ENCODE data around the gene COL6A2. TPM values are rescaled to one million over a fixed set of nuclear protein-coding genes. Genes with fewer than 3 reads are reported as not detected.

The COL6A2 gene
- total and polyA plus RNA-seq, 2 experiments from 2014 or later: 28.4 to 89.2 TPM

GRCh38 chr21:46119144-46119636 lies 21.3 kb downstream of the COL6A2 start:
- H2AFZ ChIP-seq: no peak overlapping the region
- Mint-ChIP-seq H3K4me1 (no peaks in the 10 kb centered on the region), H3K27ac (no peak overlapping the region), H3K4me3 (no peak overlapping the region), H3K36me3 (ENCODE audit: low read depth) (peaks cover 25% of the 10 kb centered on the region), H3K9me3 (0 out of 3 replicates have a peak, but pooled peaks cover 3% of the 10 kb centered on the region), H3K27me3 (ENCODE audit: insufficient read depth, low read depth, poor library complexity) (peaks cover 2% of the 10 kb centered on the region)
- H3K27ac ChIP-seq (ENCODE audit: low read depth): no peak overlapping the region
- no peaks in the 10 kb centered on the region for H3K4me1 ChIP-seq (ENCODE audit: insufficient read depth)
- no peak for DNase-seq (ENCODE audit: low spot score)
- no peaks in the 10 kb centered on the region for H4K20me1 ChIP-seq (replicated peaks; ENCODE audit: insufficient read depth)
- no peak for TF ChIP-seq CREB1 (CRISPR knock-in tag; IDR thresholded peaks at IDR 0.05; ENCODE audit: low read depth)
- no peak for TF ChIP-seq STAT1 (IDR thresholded peaks at IDR 0.05; ENCODE audit: unreplicated experiment)
- TF ChIP-seq NANOG (IDR thresholded peaks at IDR 0.05; ENCODE audit: borderline replicate concordance): no peak
- H3K4me3 ChIP-seq: no peak overlapping the region
- H3K36me3 ChIP-seq (ENCODE audit: insufficient read depth): peaks cover 10% of the 10 kb centered on the region
- no peaks in the 10 kb centered on the region for H3K27me3 ChIP-seq (ENCODE audit: insufficient read depth)
- no peak for ATAC-seq
- no peak overlapping the region for H3K4me2 ChIP-seq
- H3F3A ChIP-seq (replicated peaks; ENCODE audit: low read depth): no peaks in the 10 kb centered on the region
- H3K9me2 ChIP-seq (ENCODE audit: insufficient read depth): no peaks in the 10 kb centered on the region
- H3K79me2 ChIP-seq (replicated peaks; ENCODE audit: insufficient read depth): no peaks in the 10 kb centered on the region

GRCh38 chr21:46119637-46120271 lies 21.8 kb downstream of the COL6A2 start:
- TF ChIP-seq JUNB (IDR thresholded peaks at IDR 0.05; ENCODE audit: unreplicated experiment) (no peak), REST (IDR thresholded peaks at IDR 0.05; ENCODE audit: unreplicated experiment) (no peak), ZNF114 (CRISPR knock-in tag; IDR thresholded peaks at IDR 0.05) (no peak)
- Histone ChIP-seq H3K4me3 (no peak overlapping the region), H3K27ac (ENCODE audit: low read depth) (no peak overlapping the region), H4K20me1 (replicated peaks; ENCODE audit: insufficient read depth) (no peaks in the 10 kb centered on the region), H3K4me2 (no peak overlapping the region), H3K79me2 (replicated peaks; ENCODE audit: insufficient read depth) (no peaks in the 10 kb centered on the region), H3F3A (replicated peaks; ENCODE audit: low read depth) (no peaks in the 10 kb centered on the region), H3K36me3 (ENCODE audit: insufficient read depth) (peaks cover 4% of the 10 kb centered on the region), H3K4me1 (ENCODE audit: insufficient read depth) (no peaks in the 10 kb centered on the region), H3K27me3 (ENCODE audit: insufficient read depth) (no peaks in the 10 kb centered on the region), H2AFZ (no peak overlapping the region), H3K9me2 (ENCODE audit: insufficient read depth) (no peaks in the 10 kb centered on the region)
- ATAC-seq (no peak; the same call in 2 of the 3 replicates), DNase-seq (ENCODE audit: low spot score) (no peak)
- H3K9me3 Mint-ChIP-seq: 0 out of 3 replicates have a peak, but pooled peaks cover 3% of the 10 kb centered on the region
- peaks cover 3% of the 10 kb centered on the region for H3K27me3 Mint-ChIP-seq (ENCODE audit: insufficient read depth, low read depth, poor library complexity)
- H3K4me1 Mint-ChIP-seq: no peaks in the 10 kb centered on the region
- no peak overlapping the region for H3K27ac Mint-ChIP-seq
- no peak overlapping the region for H3K4me3 Mint-ChIP-seq
- H3K36me3 Mint-ChIP-seq (ENCODE audit: low read depth): peaks cover 20% of the 10 kb centered on the region

Data from GM23338 (cell line).